Mesenchymal stem cell (in vitro differentiated cells and primary cell): Measurements from ENCODE around the gene PADI1.

ENCODE experiments used
- DNase-seq: peaks from one replicate; pipeline ENCODE4 v3.0.0-alpha.2; 2013
- H2AFZ ChIP-seq: one replicate; pipeline ENCODE4 v1.6.1; 2013; ENCODE audit warnings: low read depth, mild to moderate bottlenecking, control low read depth, inconsistent platforms, low read length, moderate library complexity
- H2AK5ac ChIP-seq: 2 replicates; pipeline ENCODE4 v1.6.1; 2013; ENCODE audit warnings: low read length, moderate library complexity, mild to moderate bottlenecking, inconsistent platforms; ENCODE audit not compliant: severe bottlenecking
- H2BK120ac ChIP-seq: one replicate; pipeline ENCODE4 v1.6.1; 2013; ENCODE audit warnings: low read depth, mild to moderate bottlenecking, inconsistent platforms, low read length, moderate library complexity
- H2BK12ac ChIP-seq, 2 experiments: one replicate each; pipeline ENCODE4 v1.6.1; 2013; ENCODE audit warnings: inconsistent platforms in 2 of 2, low read length in 2 of 2, mild to moderate bottlenecking in 2 of 2, moderate library complexity in 2 of 2, control low read depth in 1 of 2
- H2BK15ac ChIP-seq: one replicate; pipeline ENCODE4 v1.6.1; 2013; ENCODE audit warnings: mild to moderate bottlenecking, low read depth, inconsistent platforms; ENCODE audit not compliant: poor library complexity, severe bottlenecking
- H2BK5ac ChIP-seq: 2 replicates; pipeline ENCODE4 v1.6.1; 2013; ENCODE audit warnings: low read depth, mild to moderate bottlenecking, low read length, control low read depth, inconsistent platforms; ENCODE audit not compliant: poor library complexity, severe bottlenecking
- H3K14ac ChIP-seq, 2 experiments: one replicate each; pipeline ENCODE4 v1.6.1; 2013; ENCODE audit warnings: inconsistent platforms in 2 of 2, low read length in 2 of 2, control low read depth in 1 of 2, mild to moderate bottlenecking in 1 of 2, moderate library complexity in 1 of 2
- H3K18ac ChIP-seq, 2 experiments: one replicate each; pipeline ENCODE4 v1.6.1; 2013; ENCODE audit warnings: inconsistent platforms in 2 of 2, low read length in 2 of 2, control low read depth in 1 of 2, low read depth in 1 of 2, mild to moderate bottlenecking in 1 of 2
- H3K23ac ChIP-seq, 2 experiments: one replicate each; pipeline ENCODE4 v1.6.1; 2013; ENCODE audit warnings: inconsistent platforms in 2 of 2, low read length in 2 of 2, mild to moderate bottlenecking in 2 of 2, moderate library complexity in 2 of 2, control low read depth in 1 of 2
- H3K27ac ChIP-seq: 2 replicates; pipeline ENCODE4 v1.5.1; 2013; ENCODE audit warnings: mild to moderate bottlenecking, moderate library complexity, low read length, control low read depth, inconsistent platforms; ENCODE audit not compliant: poor library complexity, severe bottlenecking
- H3K27me3 ChIP-seq, 2 experiments: 2 replicates each; pipeline versions ENCODE4 v1.6.1 to v1.7.0; 2013; ENCODE audit warnings: low read length in 2 of 2, mild to moderate bottlenecking in 2 of 2, moderate library complexity in 2 of 2, control low read depth in 1 of 2, inconsistent platforms in 1 of 2; ENCODE audit not compliant: control insufficient read depth in 1 of 2, insufficient read depth in 1 of 2
- H3K36me3 ChIP-seq, 2 experiments: 2 replicates each; pipeline versions ENCODE4 v1.6.1 to v1.7.0; 2013; ENCODE audit warnings: low read length in 2 of 2, control low read depth in 1 of 2, inconsistent platforms in 1 of 2, low read depth in 1 of 2, mild to moderate bottlenecking in 1 of 2; ENCODE audit not compliant: insufficient read depth in 2 of 2, control insufficient read depth in 1 of 2
- H3K4ac ChIP-seq, 2 experiments: one replicate each; pipeline ENCODE4 v1.6.1; 2013; ENCODE audit warnings: inconsistent platforms in 2 of 2, low read length in 2 of 2, mild to moderate bottlenecking in 2 of 2, moderate library complexity in 2 of 2, control low read depth in 1 of 2, low read depth in 1 of 2
- H3K4me1 ChIP-seq: 2 replicates; pipeline ENCODE4 v1.6.1; 2013; ENCODE audit warnings: low read depth, low read length, control low read depth; ENCODE audit not compliant: control insufficient read depth, insufficient read depth
- H3K4me2 ChIP-seq: 2 replicates; pipeline ENCODE4 v1.6.1; 2013; ENCODE audit warnings: low read length, mild to moderate bottlenecking, inconsistent platforms; ENCODE audit not compliant: poor library complexity, severe bottlenecking
- H3K4me3 ChIP-seq, 2 experiments: 2 replicates each; pipeline versions ENCODE4 v1.5.1 to v1.7.0; 2013; ENCODE audit warnings: low read length in 2 of 2, mild to moderate bottlenecking in 2 of 2, control low read depth in 1 of 2, low read depth in 1 of 2; ENCODE audit not compliant: insufficient read depth in 1 of 2
- H3K79me1 ChIP-seq: replicated peaks from 2 replicates; pipeline ENCODE4 v1.6.1; 2013; ENCODE audit warnings: mild to moderate bottlenecking, control low read depth, low read length, inconsistent platforms; ENCODE audit not compliant: poor library complexity, severe bottlenecking
- H3K9ac ChIP-seq: 2 replicates; pipeline ENCODE4 v1.7.0; 2013; ENCODE audit warnings: mild to moderate bottlenecking, low read length, moderate library complexity
- H3K9me3 ChIP-seq: 2 replicates; pipeline ENCODE4 v1.7.0; 2013; ENCODE audit warnings: mild to moderate bottlenecking, low read length; ENCODE audit not compliant: control insufficient read depth
- H4K8ac ChIP-seq: one replicate; pipeline ENCODE4 v1.6.1; 2013; ENCODE audit warnings: inconsistent platforms, mild to moderate bottlenecking, low read length, moderate library complexity
- H4K91ac ChIP-seq: one replicate; pipeline ENCODE4 v1.6.1; 2013; ENCODE audit warnings: mild to moderate bottlenecking, low read length, inconsistent platforms
- WGBS: methylation state at CpG from one replicate; pipeline ENCODE4 v1.1.7; 2013; ENCODE audit warnings: mixed read lengths; 5-methylcytosine and 5-hydroxymethylcytosine counted together

PADI1 gene

DNA sequence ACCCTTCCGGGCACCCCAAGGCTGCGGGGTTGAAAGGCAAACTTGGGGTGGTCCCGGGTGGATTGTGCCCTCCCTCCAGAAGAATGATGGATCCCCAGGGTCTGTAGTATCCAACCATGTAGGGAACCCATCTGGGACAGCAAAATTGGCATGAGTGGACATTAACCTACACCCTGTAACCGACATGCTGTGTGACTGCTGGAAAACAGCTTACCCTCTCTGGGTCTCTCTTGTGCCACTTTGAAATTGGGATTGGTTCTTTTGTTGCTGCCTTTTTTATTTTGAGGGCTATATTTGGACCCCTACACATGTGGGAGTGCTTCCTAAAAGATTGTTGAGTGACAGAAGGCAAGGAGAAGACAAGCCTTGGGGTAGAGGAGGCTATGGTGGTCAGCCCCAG lies 19.5 kb downstream of the PADI1 start:
- Histone ChIP-seq H3K27ac (no peak overlapping the region), H3K14ac (no peak overlapping the region), H3K18ac (no peak overlapping the region), H3K4me2 (no peak overlapping the region), H2BK15ac (no peak overlapping the region), H2BK5ac (no peak overlapping the region), H2BK12ac (no peak overlapping the region), H3K4ac (no peak overlapping the region), H3K4me3 (no peak overlapping the region), H3K9me3 (no peaks in the 10 kb centered on the region), H3K36me3 (no peaks in the 10 kb centered on the region), H3K4me1 (peaks cover 17% of the 10 kb centered on the region), H3K9ac (no peak overlapping the region), H2AK5ac (no peak overlapping the region), H3K27me3 (peaks cover 0 to 65% of the 10 kb centered on the region in 2 experiments), H4K91ac (no peak overlapping the region), H3K79me1 (no peaks in the 10 kb centered on the region), H2AFZ (no peak overlapping the region), H2BK120ac (no peak overlapping the region), H4K8ac (no peak overlapping the region), H3K23ac (no peak overlapping the region)
- WGBS: 91% methylated on average over 4 of the region's 4 CpGs
- no peak for DNase-seq

DNA sequence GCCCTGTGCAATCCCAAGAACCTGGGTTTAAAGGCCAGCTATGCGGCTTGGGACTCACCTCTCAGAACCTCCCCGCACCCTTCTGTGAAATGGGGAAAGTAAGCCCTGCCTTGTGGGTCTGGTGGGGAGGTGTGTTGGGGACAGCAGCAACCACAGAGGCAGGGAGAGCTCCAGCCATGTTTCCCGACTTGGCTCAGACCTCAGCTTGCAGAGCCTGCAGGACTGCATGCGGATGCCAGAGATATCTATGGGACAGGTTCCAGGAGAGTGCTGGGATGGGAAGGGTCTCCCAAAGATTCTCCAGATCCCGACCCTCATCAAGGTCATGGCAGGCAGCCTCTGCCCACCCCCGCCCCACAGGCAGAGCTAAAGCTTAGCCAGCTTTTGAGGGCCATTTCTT lies 20.2 kb downstream of the PADI1 start:
- Histone ChIP-seq H3K9me3 (no peaks in the 10 kb centered on the region), H2AFZ (no peak overlapping the region), H2AK5ac (peak overlapping the region; percentile 46), H3K4me2 (no peak overlapping the region), H3K14ac (no peak overlapping the region), H3K4ac (no peak overlapping the region), H3K4me3 (no peak overlapping the region), H3K36me3 (no peaks in the 10 kb centered on the region), H3K4me1 (peaks cover 17% of the 10 kb centered on the region), H3K27me3 (peaks cover 0 to 67% of the 10 kb centered on the region in 2 experiments), H3K79me1 (no peaks in the 10 kb centered on the region), H3K9ac (no peak overlapping the region), H3K18ac (no peak overlapping the region), H2BK5ac (no peak overlapping the region), H3K27ac (no peak overlapping the region), H3K23ac (no peak overlapping the region), H4K91ac (no peak overlapping the region), H2BK15ac (no peak overlapping the region), H2BK12ac (no peak overlapping the region), H2BK120ac (no peak overlapping the region), H4K8ac (no peak overlapping the region)
- no peak for DNase-seq
- 97% methylated on average over 4 of the region's 6 CpGs for WGBS

DNA sequence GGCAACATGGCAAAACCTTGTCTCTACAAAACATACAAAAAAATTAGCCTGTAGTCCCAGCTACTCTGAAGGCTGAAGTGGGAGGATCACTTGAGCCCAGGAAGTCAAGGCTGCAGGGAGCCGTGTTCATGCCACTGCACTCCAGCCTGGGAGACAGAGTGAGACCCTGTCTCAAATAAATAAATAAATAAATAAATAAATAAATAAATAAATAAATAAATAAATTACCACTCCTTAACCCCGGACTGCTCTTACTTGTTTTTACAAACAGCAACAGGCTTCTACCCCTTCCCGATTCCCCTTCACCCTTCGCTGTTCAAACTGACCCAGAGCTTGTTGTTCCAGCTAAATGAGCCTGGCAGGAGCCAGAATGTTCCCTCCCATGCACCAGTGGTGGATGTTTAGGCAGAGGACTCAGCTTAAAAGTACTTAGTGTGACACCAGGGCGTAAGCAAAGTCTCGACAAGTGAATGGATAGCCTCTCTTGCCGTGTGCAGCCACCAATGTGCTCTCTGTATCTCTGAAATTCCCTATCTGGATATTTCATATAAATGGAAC lies 22.5 kb downstream of the PADI1 start:
- Histone ChIP-seq H2BK12ac (no peak overlapping the region), H2BK15ac (no peak overlapping the region), H3K23ac (no peak overlapping the region), H4K8ac (no peak overlapping the region), H3K4me3 (no peak overlapping the region), H3K27me3 (peaks cover 0 to 46% of the 10 kb centered on the region in 2 experiments), H3K4me1 (peaks cover 20% of the 10 kb centered on the region), H3K4me2 (no peak overlapping the region), H3K18ac (no peak overlapping the region), H3K36me3 (no peaks in the 10 kb centered on the region), H3K14ac (no peak overlapping the region), H2BK120ac (no peak overlapping the region), H4K91ac (no peak overlapping the region), H3K4ac (no peak overlapping the region), H3K9ac (no peak overlapping the region), H2BK5ac (no peak overlapping the region), H2AK5ac (no peak overlapping the region), H2AFZ (no peak overlapping the region), H3K9me3 (no peaks in the 10 kb centered on the region), H3K79me1 (no peaks in the 10 kb centered on the region), H3K27ac (peak overlapping the region; percentile 61)
- WGBS: 93% methylated on average over 5 of the region's 7 CpGs
- DNase-seq: no peak

DNA sequence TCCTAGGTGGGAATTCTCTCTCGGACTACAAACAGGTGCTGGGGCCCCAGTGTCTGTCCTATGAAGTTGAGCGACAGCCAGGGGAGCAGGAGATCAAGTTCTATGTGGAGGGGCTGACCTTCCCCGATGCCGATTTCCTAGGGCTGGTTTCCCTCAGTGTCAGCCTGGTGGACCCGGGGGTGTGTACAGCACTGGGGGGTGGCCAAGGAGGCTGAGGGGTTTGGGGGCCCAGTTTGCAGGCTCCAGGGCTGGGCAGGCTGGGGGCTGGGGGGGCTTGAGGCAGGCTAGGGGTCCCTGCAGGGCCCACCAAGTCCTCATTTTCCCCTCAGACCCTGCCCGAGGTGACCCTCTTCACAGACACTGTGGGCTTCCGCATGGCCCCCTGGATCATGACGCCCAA lies 23.7 kb downstream of the PADI1 start:
- no peaks in the 10 kb centered on the region for H3K79me1 ChIP-seq
- no peak overlapping the region for H3K4ac ChIP-seq
- no peak overlapping the region for H2BK15ac ChIP-seq
- no peak overlapping the region for H3K4me3 ChIP-seq
- 86% methylated on average over 8 of the region's 8 CpGs for WGBS
- peak overlapping the region; percentile 7 for H4K91ac ChIP-seq
- peaks cover 30% of the 10 kb centered on the region for H3K4me1 ChIP-seq
- H2BK120ac ChIP-seq: no peak overlapping the region
- no peak overlapping the region for H3K4me2 ChIP-seq
- H3K23ac ChIP-seq: no peak overlapping the region
- no peak overlapping the region for H3K9ac ChIP-seq
- no peak overlapping the region for H2BK5ac ChIP-seq
- no peak overlapping the region for H3K18ac ChIP-seq
- no peaks in the 10 kb centered on the region for H3K36me3 ChIP-seq
- DNase-seq: no peak
- H3K27me3 ChIP-seq: peaks cover 0 to 34% of the 10 kb centered on the region in 2 experiments
- H3K9me3 ChIP-seq: no peaks in the 10 kb centered on the region
- H2AK5ac ChIP-seq: peak overlapping the region; percentile 83
- H4K8ac ChIP-seq: peak overlapping the region; percentile 19
- H2AFZ ChIP-seq: no peak overlapping the region
- H2BK12ac ChIP-seq: no peak overlapping the region
- H3K27ac ChIP-seq: no peak overlapping the region
- H3K14ac ChIP-seq: no peak overlapping the region
